Tongue (tissue), 3 donors: ENCODE measurements around the gene RABGGTA. TPM values are rescaled to one million over a fixed set of nuclear protein-coding genes. Genes with fewer than 3 reads are reported as not detected.

Experiments
- DNase-seq: peaks from one replicate; pipeline ENCODE4 v3.0.0-alpha.2; 2015
- small RNA-seq: library from RNA; depleted of rRNA; stranded (forward); fragments of <200 nt; gene quantifications from one replicate; pipeline ENCODE3, GENCODE V24; 2014; ENCODE audit warnings: low replicate concordance
- total RNA-seq: library from RNA; depleted of rRNA; stranded (reverse); fragments of >200 nt; gene quantifications from one replicate; pipeline ENCODE4 v1.2.3, GENCODE V29; 2014

Gene RABGGTA
- total RNA-seq, 1 donor from 2014 or later, result 16.5 TPM

GRCh38 chr14:24216345-24216699 lies 55.1 kb downstream of the RABGGTA start:
- DNase-seq, result no peak

Small RNA genes within 50 kb of the gene (small RNA-seq; reads per million reads assigned to genes)
- not detected for gene MDP1

Other genes starting within 250 kb of the RABGGTA start
- 0.72 TPM for gene CARMIL3, start 219.6 kb downstream of the RABGGTA start, total RNA-seq
- not detected for gene CPNE6, start 200.0 kb downstream of the RABGGTA start, total RNA-seq
- gene PCK2, start 177.3 kb downstream of the RABGGTA start, total RNA-seq, result 2.9 TPM
- gene DCAF11, start 156.8 kb downstream of the RABGGTA start, total RNA-seq, result 80.3 TPM
- gene NRL, start 156.6 kb downstream of the RABGGTA start, total RNA-seq, result 2.4 TPM
- 132 TPM for gene FITM1, start 140.9 kb downstream of the RABGGTA start, total RNA-seq
- gene PSME1, start 135.4 kb downstream of the RABGGTA start, total RNA-seq, result 73.5 TPM
- 18.1 TPM for gene EMC9, start 130.0 kb downstream of the RABGGTA start, total RNA-seq
- 35.5 TPM for gene PSME2, start 125.0 kb downstream of the RABGGTA start, total RNA-seq
- 38.2 TPM for gene RNF31, start 124.1 kb downstream of the RABGGTA start, total RNA-seq
- 34.6 TPM for gene IRF9, start 110.3 kb downstream of the RABGGTA start, total RNA-seq
- 8.6 TPM for gene REC8, start 99.5 kb downstream of the RABGGTA start, total RNA-seq
- gene IPO4, start 82.8 kb downstream of the RABGGTA start, total RNA-seq, result 30.8 TPM
- 52.9 TPM for gene TM9SF1, start 76.2 kb downstream of the RABGGTA start, total RNA-seq
- gene TSSK4, start 65.9 kb downstream of the RABGGTA start, total RNA-seq, result not detected
- 47.6 TPM for gene CHMP4A, start 58.1 kb downstream of the RABGGTA start, total RNA-seq
- 12.9 TPM for gene MDP1, start 55.5 kb downstream of the RABGGTA start, total RNA-seq
- 77.0 TPM for gene NEDD8, start 39.2 kb downstream of the RABGGTA start, total RNA-seq
- gene GMPR2, start 38.7 kb downstream of the RABGGTA start, total RNA-seq, result 102 TPM
- 33.8 TPM for gene TINF2, start 29.0 kb downstream of the RABGGTA start, total RNA-seq
- 29.0 TPM for gene TGM1, start 8.4 kb downstream of the RABGGTA start, total RNA-seq
- gene DHRS1, start 28.2 kb upstream of the RABGGTA start, total RNA-seq, result 13.0 TPM
- 24.5 TPM for gene NOP9, start 28.3 kb upstream of the RABGGTA start, total RNA-seq
- 14.6 TPM for gene CIDEB, start 36.4 kb upstream of the RABGGTA start, total RNA-seq
- gene LTB4R2, start 38.5 kb upstream of the RABGGTA start, total RNA-seq, result 19.3 TPM
- 8.8 TPM for gene LTB4R, start 39.9 kb upstream of the RABGGTA start, total RNA-seq
- 16.7 TPM for gene ADCY4, start 63.5 kb upstream of the RABGGTA start, total RNA-seq
- gene RIPK3, start 68.4 kb upstream of the RABGGTA start, total RNA-seq, result 5.5 TPM
- 56.6 TPM for gene NFATC4, start 96.6 kb upstream of the RABGGTA start, total RNA-seq
- gene NYNRIN, start 127.4 kb upstream of the RABGGTA start, total RNA-seq, result 35.1 TPM
- gene CBLN3, start 158.1 kb upstream of the RABGGTA start, total RNA-seq, result 1.3 TPM
- 56.6 TPM for gene KHNYN, start 158.4 kb upstream of the RABGGTA start, total RNA-seq
- gene SDR39U1, start 171.2 kb upstream of the RABGGTA start, total RNA-seq, result 20.5 TPM
- not detected for gene CMA1, start 236.7 kb upstream of the RABGGTA start, total RNA-seq